Spleen (tissue), 11 donors: Measurements from ENCODE around the gene GNG7. TPM values are rescaled to one million over a fixed set of nuclear protein-coding genes. Genes with fewer than 3 reads are reported as not detected.
A peak's percentile ranks its signal among the peaks of the same experiment; 100 is the strongest.
"Not testable (repeated sequence)": the region's sequence is repeated elsewhere in the genome, so short reads cannot be mapped to it uniquely, and the experiment has no call there.

Experiments
- DNase-seq: peaks from one replicate; pipeline ENCODE4 v3.0.0-alpha.2; 2020
- H3K27ac ChIP-seq, 8 donors: fragments of 200-600 bp; sonication (generic) in 7 of 8; 1 replicate in 4 of 8; 2 replicates in 4 of 8; pipeline versions ENCODE4 v1.5.0 to v1.8.0; 2016 to 2021; ENCODE audit warnings: inconsistent platforms in 4 of 8, mild to moderate bottlenecking in 4 of 8, moderate library complexity in 1 of 8
- H3K27me3 ChIP-seq, 7 donors: fragments of 200-600 bp; sonication (generic) in 6 of 7; replicated peaks in 1 of 7; 1 replicate in 4 of 7; 2 replicates in 3 of 7; pipeline versions ENCODE4 v1.5.0 to v1.8.0; 2016 to 2021; ENCODE audit warnings: inconsistent platforms in 3 of 7, mild to moderate bottlenecking in 1 of 7
- H3K36me3 ChIP-seq, 6 donors: fragments of 200-600 bp; sonication (generic) in 5 of 6; 1 replicate in 4 of 6; 2 replicates in 2 of 6; pipeline versions ENCODE4 v1.5.0 to v1.8.0; 2016 to 2021; ENCODE audit warnings: inconsistent platforms in 2 of 6
- H3K4me1 ChIP-seq, 6 donors: fragments of 200-600 bp; sonication (generic) in 5 of 6; 1 replicate in 3 of 6; 2 replicates in 3 of 6; pipeline versions ENCODE4 v1.5.0 to v1.8.0; 2016 to 2021; ENCODE audit warnings: inconsistent platforms in 3 of 6
- H3K4me3 ChIP-seq, 8 donors: fragments of 200-600 bp; sonication (generic) in 7 of 8; 1 replicate in 4 of 8; 2 replicates in 4 of 8; pipeline versions ENCODE4 v1.5.0 to v1.8.0; 2016 to 2021; ENCODE audit warnings: inconsistent platforms in 4 of 8, mild to moderate bottlenecking in 4 of 8, moderate library complexity in 2 of 8
- H3K9me3 ChIP-seq, 8 donors: fragments of 200-600 bp; sonication (generic) in 7 of 8; 1 replicate in 4 of 8; 2 replicates in 4 of 8; pipeline versions ENCODE4 v1.5.0 to v1.8.0; 2016 to 2021; ENCODE audit warnings: inconsistent platforms in 4 of 8
- CTCF ChIP-seq, 11 experiments: fragments of 200-600 bp in 7 of 11; fragments of 450-650 bp in 4 of 11; sonication (generic) in 4 of 11; IDR thresholded peaks in 8 of 11; conservative IDR thresholded peaks in 3 of 11; 1 replicate in 7 of 11; 2 replicates in 4 of 11; pipeline versions ENCODE4 v1.4.0 to v1.8.0; 2016 to 2021; ENCODE audit warnings: antibody characterized with exemption in 11 of 11, inconsistent platforms in 4 of 11, mild to moderate bottlenecking in 1 of 11
- POLR2A ChIP-seq, 3 donors: fragments of 450-650 bp; IDR thresholded peaks; one replicate each; pipeline ENCODE4 v1.5.1; 2017; ENCODE audit warnings: antibody characterized with exemption in 3 of 3, mild to moderate bottlenecking in 1 of 3
- POLR2AphosphoS5 ChIP-seq, 3 donors: sonication (generic); formaldehyde crosslinking; IDR thresholded peaks; one replicate each; pipeline ENCODE4 v1.5.1; 2017; ENCODE audit warnings: antibody characterized with exemption in 3 of 3
- WGBS, 5 donors: extraction: QIAGEN DNeasy Blood & Tissue Kit in 3 of 5; methylation state at CpG; one replicate each; pipeline versions ENCODE4 v1.1.5 to v1.1.7; 2013 to 2018; 5-methylcytosine and 5-hydroxymethylcytosine counted together
- intact Hi-C: fragments of 100-400 bp; cut with DNase I; formaldehyde crosslinking; loops from one replicate; pipeline ENCODE4 v1.15.0; 2023; ENCODE audit warnings: low total_unique reads
- polyA plus RNA-seq, 3 donors: library from polyadenylated mRNA; stranded (reverse); fragments of 200-250 nt; gene quantifications; one replicate each; pipeline ENCODE4 v1.2.1, GENCODE V29; 2013
- total RNA-seq, 7 donors: library from RNA; depleted of rRNA in 3 of 7; stranded (reverse); fragments of >200 nt in 3 of 7; fragmentation: NEBNext Ultra II Directional in 4 of 7; extraction: Animal tissue kit (Norgen Biotek cat#: 25700) in 4 of 7; gene quantifications; one replicate each; pipeline versions ENCODE4 v1.1.0 to v1.2.1, GENCODE V29; 2016 to 2021
- donor health status: healthy with polysubstance abuse.
- donor health status: DM: no; HTN: no; CAD: no; lungs with moderate emphysema.
- donor health status: DM: no; HTN: no; CAD: no.
- donor health status: Bipolar disorder and iron deficiency.
- donor health status: healthy.
- donor health status: DM: no; HTN: no; CAD: no.
- donor health status: DM: yes; HTN: yes; CAD: no.

Gene GNG7
- total and polyA plus RNA-seq, 10 donors = 17.2 to 34.6 (median 18.9) TPM

GRCh38 chr19:2569596-2570465 lies 132.7 kb downstream of the GNG7 start:
- no peak overlapping the region for H3K27ac ChIP-seq
- H3K4me1 ChIP-seq = peaks cover 0 to 31% (median 19%) of the 10 kb centered on the region in 6 donors
- intact Hi-C loops = no loop called here
- H3K4me3 ChIP-seq = no peak overlapping the region
- peaks cover 0 to 15% (median 7%) of the 10 kb centered on the region in 8 donors for H3K9me3 ChIP-seq
- TF ChIP-seq CTCF (IDR thresholded peaks at IDR 0.05 in 8 of 11, conservative IDR thresholded peaks at IDR 0.05 in 3 of 11) (no peak), POLR2A (IDR thresholded peaks at IDR 0.05) (no peak), POLR2AphosphoS5 (IDR thresholded peaks at IDR 0.05) (no peak)
- 85 to 91% (median 86%) methylated on average over 11 to 21 of the region's 21 CpGs for WGBS, 5 donors
- no peaks in the 10 kb centered on the region for H3K27me3 ChIP-seq
- peaks cover 0 to 18% (median 0%) of the 10 kb centered on the region in 6 donors for H3K36me3 ChIP-seq
- DNase-seq = peak; percentile 30

GRCh38 chr19:2567996-2568395 lies 134.5 kb downstream of the GNG7 start:
- Histone ChIP-seq H3K27ac (peak overlapping the region in 4 of 8 donors; percentile 65 to 79 (median 76)), H3K9me3 (peaks cover 0 to 10% (median 7%) of the 10 kb centered on the region in 8 donors), H3K4me3 (no peak overlapping the region), H3K36me3 (no peaks in the 10 kb centered on the region), H3K4me1 (peaks cover 0 to 43% (median 20%) of the 10 kb centered on the region in 6 donors), H3K27me3 (no peaks in the 10 kb centered on the region)
- 60 to 72% (median 67%) methylated on average over 6 of the region's 6 CpGs for WGBS, 5 donors
- DNase-seq = no peak
- TF ChIP-seq POLR2AphosphoS5 (IDR thresholded peaks at IDR 0.05) (no peak), POLR2A (IDR thresholded peaks at IDR 0.05) (no peak), CTCF (IDR thresholded peaks at IDR 0.05 in 8 of 11, conservative IDR thresholded peaks at IDR 0.05 in 3 of 11) (no peak)
- intact Hi-C loops = no loop called here

- peak; percentile 68 to 76 (median 70) for TF ChIP-seq POLR2AphosphoS5 (IDR thresholded peaks at IDR 0.05)
- no peak for TF ChIP-seq CTCF (IDR thresholded peaks at IDR 0.05 in 8 of 11, conservative IDR thresholded peaks at IDR 0.05 in 3 of 11)
- H3K27me3 ChIP-seq = no peaks in the 10 kb centered on the region
- H3K4me3 ChIP-seq = no peak overlapping the region
- intact Hi-C loops = no loop called here
- H3K9me3 ChIP-seq = peaks cover 0 to 10% (median 7%) of the 10 kb centered on the region in 8 donors
- H3K4me1 ChIP-seq = peaks cover 0 to 48% (median 22%) of the 10 kb centered on the region in 6 donors
- DNase-seq = peak; percentile 85
- no peaks in the 10 kb centered on the region for H3K36me3 ChIP-seq
- peak overlapping the region in 6 of 8 donors; percentile 51 to 79 (median 70) for H3K27ac ChIP-seq
- WGBS, 5 donors = 24 to 55% (median 34%) methylated on average over 5 to 17 of the region's 17 CpGs
Measured at GRCh38 chr19:2567580-2567979, 134.9 kb downstream of the GNG7 start.

- H3K9me3 ChIP-seq, intact Hi-C loops, H3K27ac ChIP-seq, H3K27me3 ChIP-seq, H3K4me3 ChIP-seq: not testable (repeated sequence)
- DNase-seq = peak; percentile 27
- peaks cover 0 to 16% (median 0%) of the 10 kb centered on the region in 6 donors for H3K36me3 ChIP-seq
- WGBS, 5 donors = 84 to 89% (median 86%) methylated on average over 9 of the region's 9 CpGs
- H3K4me1 ChIP-seq = peaks cover 4 to 81% (median 37%) of the 10 kb centered on the region in 6 donors
Measured at GRCh38 chr19:2563546-2563945, 138.9 kb downstream of the GNG7 start.
